T47D (cell line): ENCODE measurements around the gene USP28.

Experiments
- DNase-seq, 2 experiments: peaks; one replicate each; pipeline versions ENCODE4 v3.0.0 to v3.0.0-alpha.2; 2011 to 2012; ENCODE audit warnings: low read depth in 1 of 2, low spot score in 1 of 2
- JUND ChIP-seq: IDR thresholded peaks from 2 replicates; pipeline ENCODE4 v1.6.1; 2012; ENCODE audit warnings: low read depth
- in situ Hi-C: cut with HindIII; loops from 2 replicates; pipeline ENCODE4 v1.10.0; 2016; ENCODE audit warnings: low sequenced_read_pairs, low pct_unique_long_range_greater_than_20kb

The USP28 gene

DNA sequence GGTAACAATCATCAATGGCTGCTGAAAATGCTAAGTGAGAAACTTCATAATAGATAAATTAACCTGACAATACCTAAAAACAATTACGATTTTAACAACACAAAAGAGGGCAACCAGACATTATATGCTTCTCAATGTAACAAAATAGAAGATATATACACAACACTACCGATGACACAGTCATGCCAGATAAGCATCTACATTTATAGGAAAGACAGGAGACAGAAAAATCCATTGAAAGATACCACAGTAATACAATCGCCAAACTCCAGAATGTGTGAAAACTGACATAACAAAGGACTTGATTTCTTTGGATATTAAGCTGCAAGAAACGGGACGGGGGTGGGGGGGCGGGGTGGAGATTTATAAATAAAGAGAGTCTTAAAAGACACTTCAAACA lies 28.3 kb downstream of the USP28 start:
- no peak for DNase-seq
- in situ Hi-C loops, result no loop called here
- no peak for TF ChIP-seq JUND

DNA sequence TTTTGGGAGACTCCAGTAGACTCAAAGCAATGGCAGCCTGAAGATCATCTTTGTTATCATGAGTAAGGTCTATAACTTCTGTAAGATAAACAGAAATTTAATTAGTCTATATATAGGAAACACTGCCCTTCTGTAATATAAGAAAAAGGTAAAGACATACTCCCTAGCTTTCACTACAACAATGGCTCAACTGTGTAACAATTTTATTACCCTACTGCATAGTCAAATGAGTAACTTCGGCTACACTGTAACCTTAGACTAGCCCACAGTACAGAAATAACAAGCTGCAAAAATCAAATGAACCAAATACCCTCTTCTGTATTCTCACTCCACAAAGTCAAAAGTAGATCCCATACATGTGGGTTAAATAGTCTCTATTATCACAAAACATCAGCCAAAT lies 33.7 kb downstream of the USP28 start:
- in situ Hi-C loops, result no loop called here
- TF ChIP-seq JUND, result no peak
- DNase-seq, result no peak

DNA sequence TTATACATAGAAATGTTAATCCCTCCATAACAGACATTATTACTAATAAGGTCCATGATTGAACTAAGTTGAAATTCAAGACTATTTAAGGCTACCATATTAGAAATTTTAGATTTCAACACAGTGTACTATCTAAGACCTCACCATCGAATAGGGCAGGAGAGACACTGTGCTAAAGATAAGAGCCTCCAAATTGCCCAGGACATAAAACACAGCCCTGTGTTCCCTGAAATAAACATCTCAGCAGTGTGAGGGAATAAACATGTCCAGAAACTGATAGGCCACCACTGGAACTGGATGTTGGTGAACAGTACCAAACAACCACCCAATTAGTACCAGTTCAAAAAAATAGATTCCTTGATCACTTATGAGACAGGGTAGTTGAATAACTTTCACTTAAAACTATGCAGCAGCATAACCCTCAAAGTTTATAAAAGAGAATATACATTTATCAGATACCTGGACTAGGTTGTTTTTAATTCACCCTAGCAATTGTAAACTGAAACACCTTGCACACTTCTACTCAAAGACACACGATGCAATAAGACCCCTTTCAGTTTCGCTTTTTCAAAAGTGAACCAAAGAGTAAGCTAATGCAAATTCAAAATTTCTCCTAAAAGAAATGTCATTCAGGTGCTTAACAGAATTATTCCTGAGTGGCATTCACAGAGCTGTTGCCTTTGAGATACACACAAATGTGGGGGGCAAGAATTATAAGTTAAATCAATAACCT lies 34.3 kb downstream of the USP28 start:
- no peak for DNase-seq
- in situ Hi-C loops, result no loop called here
- no peak for TF ChIP-seq JUND

DNA sequence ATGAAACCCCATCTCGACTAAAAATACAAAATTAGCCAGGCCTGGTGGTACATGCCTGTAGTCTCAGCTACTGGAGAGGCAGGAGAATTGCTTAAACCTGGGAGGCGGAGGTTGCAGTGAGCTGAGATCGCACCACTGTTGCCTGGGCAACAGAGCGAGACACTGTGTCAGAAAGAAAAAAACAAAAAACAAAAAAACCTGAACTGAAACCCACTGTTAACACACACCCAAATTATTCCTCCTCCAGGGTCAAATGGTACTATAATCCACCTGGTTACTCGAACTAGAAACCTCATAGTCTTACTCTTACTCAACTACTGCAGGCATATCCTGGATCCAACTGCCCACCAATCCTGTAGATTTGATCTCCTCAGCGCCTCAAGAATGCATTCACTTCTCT lies 35.5 kb downstream of the USP28 start:
- DNase-seq, result no peak
- TF ChIP-seq JUND, result no peak
- in situ Hi-C loops, result no loop called here

DNA sequence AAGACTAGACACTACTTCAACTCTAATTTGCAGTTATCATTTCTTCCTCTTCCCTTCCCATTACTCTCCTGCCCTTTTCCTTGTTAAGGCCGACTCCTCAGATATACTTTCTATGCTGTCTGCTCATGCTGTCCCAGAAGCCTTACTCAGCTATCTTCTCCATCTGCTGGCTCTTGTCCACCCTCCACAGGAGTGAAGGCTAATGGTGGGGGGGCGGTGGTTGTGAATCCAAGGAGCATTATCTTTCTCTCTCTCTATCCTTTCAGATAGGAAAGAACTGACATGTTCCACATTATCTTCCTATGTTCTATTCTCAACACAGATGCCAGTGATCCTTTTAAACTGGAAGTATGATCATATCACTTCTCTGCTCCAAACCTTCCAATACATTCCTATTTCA lies 37.4 kb downstream of the USP28 start:
- in situ Hi-C loops, result no loop called here
- no peak for DNase-seq
- TF ChIP-seq JUND, result no peak

DNA sequence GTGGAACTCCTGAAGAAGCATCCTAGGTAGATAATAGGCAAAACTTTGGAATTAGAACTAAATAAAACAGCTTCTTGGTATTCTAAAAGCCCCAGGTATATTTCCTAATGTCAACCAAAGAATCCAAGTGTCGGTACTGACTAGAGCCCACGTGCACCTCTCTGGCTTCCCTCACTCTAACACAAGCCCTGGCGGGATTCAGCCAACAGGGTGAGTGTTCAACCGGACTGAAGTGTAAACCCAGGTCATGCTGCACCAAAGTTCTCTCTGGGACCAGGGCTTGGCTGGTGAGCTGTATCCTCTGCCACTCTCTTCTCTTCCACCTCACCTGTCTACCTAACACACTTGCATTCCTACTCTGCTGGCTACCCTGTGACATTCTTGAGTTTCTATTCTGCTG lies 40.1 kb downstream of the USP28 start:
- in situ Hi-C loops, result no loop called here
- no peak for DNase-seq
- TF ChIP-seq JUND, result no peak

DNA sequence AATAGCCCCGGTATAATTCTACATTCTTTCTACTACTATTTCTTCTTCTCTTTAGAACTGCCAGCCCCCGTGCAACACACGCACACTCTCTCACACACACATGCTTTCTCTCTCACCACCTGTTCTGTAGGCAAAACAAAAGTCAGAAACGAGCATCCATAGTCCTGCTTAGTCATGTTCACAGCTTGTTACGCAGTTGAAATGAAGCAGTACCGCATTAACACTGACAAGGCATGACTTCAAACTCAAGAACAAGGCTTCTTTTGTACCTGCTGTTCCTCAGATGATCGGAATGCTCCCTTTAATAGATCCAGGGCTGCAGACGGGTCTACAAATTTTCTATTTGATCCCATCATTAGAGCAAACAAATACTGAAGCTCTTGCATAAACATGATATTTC lies 42.2 kb downstream of the USP28 start:
- no peak for TF ChIP-seq JUND
- in situ Hi-C loops, result no loop called here
- no peak for DNase-seq

DNA sequence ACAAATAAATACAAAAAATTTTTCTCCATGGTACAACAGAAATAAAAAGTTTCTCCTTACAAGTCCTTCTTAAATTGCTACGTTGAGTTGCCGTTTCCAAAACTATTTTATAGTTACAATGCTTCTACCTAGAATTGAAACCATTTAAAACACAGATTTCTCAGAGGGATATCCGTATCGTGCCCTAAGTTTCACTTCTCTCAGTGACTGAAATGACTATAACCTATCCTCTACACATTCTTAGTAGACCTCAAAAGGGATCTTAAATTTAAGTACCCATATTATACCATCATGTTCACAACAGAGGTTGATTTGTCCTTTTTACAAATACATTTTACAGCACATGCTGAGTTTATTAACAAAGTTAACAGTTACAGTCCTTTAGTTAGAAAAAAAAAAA lies 44.1 kb downstream of the USP28 start:
- no peak for DNase-seq
- TF ChIP-seq JUND, result no peak
- in situ Hi-C loops, result no loop called here

DNA sequence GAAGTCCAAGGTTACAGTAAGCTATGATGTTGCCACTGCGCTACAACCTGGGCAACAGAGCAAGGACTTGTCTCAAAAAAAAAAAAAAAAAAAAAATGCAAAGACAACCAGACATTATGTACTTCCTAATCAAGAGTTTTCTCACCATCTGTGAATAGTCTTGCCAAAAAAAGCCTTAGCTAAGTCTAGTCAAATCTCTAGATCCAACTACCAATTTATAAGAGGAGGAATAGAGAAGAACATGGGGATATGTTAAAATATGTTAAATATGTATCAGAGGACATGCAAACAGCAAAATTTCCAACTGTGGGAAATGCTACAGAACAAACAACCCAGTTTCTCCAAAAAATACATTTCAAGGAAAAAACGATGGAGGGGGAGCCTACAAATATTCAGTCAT lies 45.6 kb downstream of the USP28 start:
- no peak for TF ChIP-seq JUND
- in situ Hi-C loops, result no loop called here
- no peak for DNase-seq

DNA sequence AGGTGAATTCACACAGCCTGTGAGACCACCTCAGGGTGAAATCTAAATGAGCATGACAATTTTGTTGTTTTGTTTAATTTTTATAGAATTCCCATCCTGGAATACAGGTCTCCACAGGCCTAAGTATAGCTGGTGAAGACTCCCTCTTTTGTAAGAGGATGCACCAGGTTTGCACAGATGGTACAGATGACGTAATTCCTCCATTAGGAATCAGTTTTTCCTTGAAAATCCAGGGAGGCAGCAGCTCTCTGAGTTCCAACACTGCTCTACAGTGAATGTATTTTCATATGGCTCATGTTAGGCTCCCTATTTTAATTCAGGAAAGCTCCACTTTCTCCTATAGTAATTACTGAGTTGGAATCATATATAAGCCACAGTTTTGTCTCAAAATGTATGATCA lies 47.2 kb downstream of the USP28 start:
- in situ Hi-C loops, result no loop called here
- DNase-seq, result no peak

DNA sequence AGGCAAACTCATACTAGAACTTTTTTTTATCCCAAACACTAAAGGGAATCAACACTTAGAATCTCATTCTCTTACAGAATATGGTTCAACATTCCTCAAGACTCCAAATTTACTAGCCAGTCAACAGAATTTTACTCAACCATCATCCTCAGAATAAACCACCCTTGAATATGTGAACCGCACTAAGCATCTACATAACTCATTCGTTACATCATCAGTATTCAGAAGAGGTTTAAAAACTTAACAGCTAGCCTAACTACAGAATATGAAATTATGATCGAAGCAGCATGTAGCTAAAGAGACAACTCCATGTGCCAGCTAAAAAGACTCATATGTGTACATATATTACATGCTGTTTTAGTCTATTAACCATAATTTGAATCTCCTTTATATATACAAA lies 47.9 kb downstream of the USP28 start:
- no peak for DNase-seq
- in situ Hi-C loops, result no loop called here
- no peak for TF ChIP-seq JUND

More for the DNA sequence above, 47.2 kb downstream of the USP28 start:
- TF ChIP-seq JUND, result no peak

DNA sequence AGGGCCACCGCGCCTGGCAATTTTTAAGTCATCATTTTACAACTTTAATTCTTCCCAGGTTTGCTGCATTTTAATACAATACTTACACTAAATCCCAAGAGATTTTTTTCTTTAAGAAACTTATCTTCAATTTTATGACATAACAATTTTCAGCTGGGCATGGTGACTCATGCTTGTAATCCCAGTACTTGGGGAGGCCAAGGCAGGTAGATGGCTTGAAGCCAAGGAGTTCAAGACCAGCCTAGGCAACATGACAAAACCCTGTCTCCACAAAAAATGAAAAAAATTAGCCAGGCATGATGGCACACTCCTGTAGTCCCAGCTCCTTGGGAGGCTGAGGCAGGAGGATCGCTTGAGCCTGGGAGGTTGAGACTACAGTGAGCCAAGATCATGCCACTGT lies 56.9 kb downstream of the USP28 start:
- no peak for DNase-seq
- in situ Hi-C loops, result no loop called here
- no peak for TF ChIP-seq JUND

DNA sequence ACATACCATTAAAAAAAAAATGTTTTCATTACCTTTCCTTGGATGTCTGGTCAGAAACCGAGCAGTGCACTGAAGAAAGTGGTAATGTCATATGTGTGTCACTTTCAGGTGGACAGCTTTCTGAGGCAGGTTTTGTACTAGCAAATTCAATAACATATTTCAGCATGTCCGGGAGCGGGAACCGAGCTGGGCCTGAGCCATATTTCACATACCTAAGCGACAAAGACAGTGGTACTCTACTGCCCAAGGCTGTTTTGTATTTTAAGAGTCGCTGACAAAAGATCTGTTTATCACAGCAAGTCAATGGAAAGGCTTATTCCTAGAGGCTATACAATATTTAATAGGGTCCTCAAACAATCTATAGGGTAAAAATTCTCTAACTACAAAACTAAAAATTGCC lies 57.7 kb downstream of the USP28 start:
- DNase-seq, result no peak
- no peak for TF ChIP-seq JUND
- in situ Hi-C loops, result no loop called here

DNA sequence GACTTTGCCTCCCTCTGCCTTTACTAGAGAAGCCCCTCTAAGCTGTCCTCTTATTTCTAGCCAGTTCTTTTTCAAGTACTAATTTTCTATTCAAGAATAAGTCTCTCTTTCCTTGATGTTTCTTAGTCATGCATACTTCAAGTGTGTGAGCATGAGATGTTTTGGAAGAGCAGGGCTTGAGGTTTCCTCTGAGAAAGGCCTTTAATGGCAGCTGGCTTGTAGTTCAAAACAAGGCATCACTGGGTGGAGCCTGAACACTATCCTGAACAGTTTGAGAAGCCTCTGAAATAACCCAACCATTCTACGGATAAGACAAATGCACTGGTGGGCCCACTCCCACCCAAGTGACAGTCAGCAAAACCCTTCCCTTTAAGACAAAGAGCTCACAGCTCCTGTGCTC lies 58.2 kb downstream of the USP28 start:
- in situ Hi-C loops, result no loop called here
- no peak for DNase-seq
- TF ChIP-seq JUND, result no peak
